ENCODE data around the gene NFKBIE. TPM values are rescaled to one million over a fixed set of nuclear protein-coding genes. Genes with fewer than 3 reads are reported as not detected.

Gene NFKBIE
- total and polyA plus RNA-seq, 9 of the 15 experiments (the other 6 are each of a cell fraction or from before 2014, with no cell fraction given), result 2.1 to 16.4 (median 11.7) TPM

- TF ChIP-seq, protein P1, sequence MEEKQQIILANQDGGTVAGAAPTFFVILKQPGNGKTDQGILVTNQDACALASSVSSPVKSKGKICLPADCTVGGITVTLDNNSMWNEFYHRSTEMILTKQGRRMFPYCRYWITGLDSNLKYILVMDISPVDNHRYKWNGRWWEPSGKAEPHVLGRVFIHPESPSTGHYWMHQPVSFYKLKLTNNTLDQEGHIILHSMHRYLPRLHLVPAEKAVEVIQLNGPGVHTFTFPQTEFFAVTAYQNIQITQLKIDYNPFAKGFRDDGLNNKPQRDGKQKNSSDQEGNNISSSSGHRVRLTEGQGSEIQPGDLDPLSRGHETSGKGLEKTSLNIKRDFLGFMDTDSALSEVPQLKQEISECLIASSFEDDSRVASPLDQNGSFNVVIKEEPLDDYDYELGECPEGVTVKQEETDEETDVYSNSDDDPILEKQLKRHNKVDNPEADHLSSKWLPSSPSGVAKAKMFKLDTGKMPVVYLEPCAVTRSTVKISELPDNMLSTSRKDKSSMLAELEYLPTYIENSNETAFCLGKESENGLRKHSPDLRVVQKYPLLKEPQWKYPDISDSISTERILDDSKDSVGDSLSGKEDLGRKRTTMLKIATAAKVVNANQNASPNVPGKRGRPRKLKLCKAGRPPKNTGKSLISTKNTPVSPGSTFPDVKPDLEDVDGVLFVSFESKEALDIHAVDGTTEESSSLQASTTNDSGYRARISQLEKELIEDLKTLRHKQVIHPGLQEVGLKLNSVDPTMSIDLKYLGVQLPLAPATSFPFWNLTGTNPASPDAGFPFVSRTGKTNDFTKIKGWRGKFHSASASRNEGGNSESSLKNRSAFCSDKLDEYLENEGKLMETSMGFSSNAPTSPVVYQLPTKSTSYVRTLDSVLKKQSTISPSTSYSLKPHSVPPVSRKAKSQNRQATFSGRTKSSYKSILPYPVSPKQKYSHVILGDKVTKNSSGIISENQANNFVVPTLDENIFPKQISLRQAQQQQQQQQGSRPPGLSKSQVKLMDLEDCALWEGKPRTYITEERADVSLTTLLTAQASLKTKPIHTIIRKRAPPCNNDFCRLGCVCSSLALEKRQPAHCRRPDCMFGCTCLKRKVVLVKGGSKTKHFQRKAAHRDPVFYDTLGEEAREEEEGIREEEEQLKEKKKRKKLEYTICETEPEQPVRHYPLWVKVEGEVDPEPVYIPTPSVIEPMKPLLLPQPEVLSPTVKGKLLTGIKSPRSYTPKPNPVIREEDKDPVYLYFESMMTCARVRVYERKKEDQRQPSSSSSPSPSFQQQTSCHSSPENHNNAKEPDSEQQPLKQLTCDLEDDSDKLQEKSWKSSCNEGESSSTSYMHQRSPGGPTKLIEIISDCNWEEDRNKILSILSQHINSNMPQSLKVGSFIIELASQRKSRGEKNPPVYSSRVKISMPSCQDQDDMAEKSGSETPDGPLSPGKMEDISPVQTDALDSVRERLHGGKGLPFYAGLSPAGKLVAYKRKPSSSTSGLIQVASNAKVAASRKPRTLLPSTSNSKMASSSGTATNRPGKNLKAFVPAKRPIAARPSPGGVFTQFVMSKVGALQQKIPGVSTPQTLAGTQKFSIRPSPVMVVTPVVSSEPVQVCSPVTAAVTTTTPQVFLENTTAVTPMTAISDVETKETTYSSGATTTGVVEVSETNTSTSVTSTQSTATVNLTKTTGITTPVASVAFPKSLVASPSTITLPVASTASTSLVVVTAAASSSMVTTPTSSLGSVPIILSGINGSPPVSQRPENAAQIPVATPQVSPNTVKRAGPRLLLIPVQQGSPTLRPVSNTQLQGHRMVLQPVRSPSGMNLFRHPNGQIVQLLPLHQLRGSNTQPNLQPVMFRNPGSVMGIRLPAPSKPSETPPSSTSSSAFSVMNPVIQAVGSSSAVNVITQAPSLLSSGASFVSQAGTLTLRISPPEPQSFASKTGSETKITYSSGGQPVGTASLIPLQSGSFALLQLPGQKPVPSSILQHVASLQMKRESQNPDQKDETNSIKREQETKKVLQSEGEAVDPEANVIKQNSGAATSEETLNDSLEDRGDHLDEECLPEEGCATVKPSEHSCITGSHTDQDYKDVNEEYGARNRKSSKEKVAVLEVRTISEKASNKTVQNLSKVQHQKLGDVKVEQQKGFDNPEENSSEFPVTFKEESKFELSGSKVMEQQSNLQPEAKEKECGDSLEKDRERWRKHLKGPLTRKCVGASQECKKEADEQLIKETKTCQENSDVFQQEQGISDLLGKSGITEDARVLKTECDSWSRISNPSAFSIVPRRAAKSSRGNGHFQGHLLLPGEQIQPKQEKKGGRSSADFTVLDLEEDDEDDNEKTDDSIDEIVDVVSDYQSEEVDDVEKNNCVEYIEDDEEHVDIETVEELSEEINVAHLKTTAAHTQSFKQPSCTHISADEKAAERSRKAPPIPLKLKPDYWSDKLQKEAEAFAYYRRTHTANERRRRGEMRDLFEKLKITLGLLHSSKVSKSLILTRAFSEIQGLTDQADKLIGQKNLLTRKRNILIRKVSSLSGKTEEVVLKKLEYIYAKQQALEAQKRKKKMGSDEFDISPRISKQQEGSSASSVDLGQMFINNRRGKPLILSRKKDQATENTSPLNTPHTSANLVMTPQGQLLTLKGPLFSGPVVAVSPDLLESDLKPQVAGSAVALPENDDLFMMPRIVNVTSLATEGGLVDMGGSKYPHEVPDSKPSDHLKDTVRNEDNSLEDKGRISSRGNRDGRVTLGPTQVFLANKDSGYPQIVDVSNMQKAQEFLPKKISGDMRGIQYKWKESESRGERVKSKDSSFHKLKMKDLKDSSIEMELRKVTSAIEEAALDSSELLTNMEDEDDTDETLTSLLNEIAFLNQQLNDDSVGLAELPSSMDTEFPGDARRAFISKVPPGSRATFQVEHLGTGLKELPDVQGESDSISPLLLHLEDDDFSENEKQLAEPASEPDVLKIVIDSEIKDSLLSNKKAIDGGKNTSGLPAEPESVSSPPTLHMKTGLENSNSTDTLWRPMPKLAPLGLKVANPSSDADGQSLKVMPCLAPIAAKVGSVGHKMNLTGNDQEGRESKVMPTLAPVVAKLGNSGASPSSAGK (IDR thresholded peaks at IDR 0.05), result no peak
- 0 out of 2 replicates have a peak, but pooled peaks have one; percentile 15 for TF ChIP-seq FOXK1 (CRISPR knock-in tag; IDR thresholded peaks at IDR 0.05; ENCODE audit: borderline replicate concordance)
- TF ChIP-seq ZNF668 (CRISPR knock-in tag; IDR thresholded peaks at IDR 0.05), result 0 out of 2 replicates have a peak, but pooled peaks have one; percentile 33
- TF ChIP-seq KLF16 (IDR thresholded peaks at IDR 0.05), result peak; percentile 37; the same call in 1 of the 2 replicates
- no peak for TF ChIP-seq CHD2 (IDR thresholded peaks at IDR 0.05; ENCODE audit: low read depth, low read length)
- TF ChIP-seq JUND (IDR thresholded peaks at IDR 0.05; ENCODE audit: borderline replicate concordance, low read depth, low read length), result peak; percentile 40; the same call in 1 of the 2 replicates
- TF ChIP-seq JUND (tag; IDR thresholded peaks at IDR 0.05; ENCODE audit: borderline replicate concordance, low read depth, low read length), result no peak; the same call in 2 of the 3 replicates
- TF ChIP-seq MNT (conservative IDR thresholded peaks at IDR 0.05), result no peak
- TF ChIP-seq HNRNPLL (IDR thresholded peaks at IDR 0.05; ENCODE audit: low read depth, low read length, poor library complexity, severe bottlenecking), result no peak
- peak; percentile 57; the same call in 1 of the 2 replicates for TF ChIP-seq ESRRA (IDR thresholded peaks at IDR 0.05; ENCODE audit: borderline replicate concordance, low read depth)
- TF ChIP-seq KLF13 (tag; IDR thresholded peaks at IDR 0.05; ENCODE audit: borderline replicate concordance, low read depth), result 0 out of 2 replicates have a peak, but pooled peaks have one; percentile 49
- TF ChIP-seq TARDBP (IDR thresholded peaks at IDR 0.05), result 0 out of 2 replicates have a peak, but pooled peaks have one; percentile 51
Observed at GRCh38 chr6:44234101-44235025, 31.0 kb downstream of the NFKBIE start (continued).
